ENCODE results near the gene EEPD1.

- no peak for TF ChIP-seq POLR2A (IDR thresholded peaks at IDR 0.05)
- peak in 4 of 6 experiments; percentile 49 to 76 (median 66) for TF ChIP-seq CTCF (IDR thresholded peaks at IDR 0.05)
Observed at GRCh38 chr7:36312064-36312914, 159.2 kb downstream of the EEPD1 start.

Measured in Peyer's patch (tissue), 4 donors.